Pancreas (tissue), 10 donors: ENCODE measurements around the gene ESR2. TPM values are rescaled to one million over a fixed set of nuclear protein-coding genes. Genes with fewer than 3 reads are reported as not detected.

Experiments
- ATAC-seq, 4 donors: fragments of 200-7000 bp; cut with Tn5 transposase; one replicate each; pipeline versions ENCODE4 v1.8.0 to v1.9.1; 2020; ENCODE audit warnings: mild to moderate bottlenecking in 4 of 4, moderate library complexity in 4 of 4
- DNase-seq, 6 donors: peaks; one replicate each; pipeline ENCODE4 v3.0.0-alpha.2; 2020
- FAIRE-seq: peaks from 2 replicates; lab custom pipeline; 2012; peaks lifted over from hg19 to GRCh38; lab: Jason Lieb, UNC
- H3K27ac ChIP-seq, 4 donors: fragments of 200-600 bp; sonication (generic); 1 replicate in 3 of 4; 2 replicates in 1 of 4; pipeline versions ENCODE4 v1.5.0 to v1.8.0; 2020
- H3K27me3 ChIP-seq, 4 donors: fragments of 200-600 bp; one replicate each; pipeline ENCODE4 v1.8.0; 2021
- H3K36me3 ChIP-seq, 3 donors: fragments of 200-600 bp; sonication (generic) in 1 of 3; one replicate each; pipeline versions ENCODE4 v1.5.0 to v1.8.0; 2020 to 2021
- H3K4me1 ChIP-seq, 3 donors: fragments of 200-600 bp; one replicate each; pipeline ENCODE4 v1.8.0; 2021
- H3K4me3 ChIP-seq, 4 donors: fragments of 200-600 bp; sonication (generic) in 2 of 4; one replicate each; pipeline versions ENCODE4 v1.5.0 to v1.8.0; 2020 to 2021
- H3K9me3 ChIP-seq, 4 donors: fragments of 200-600 bp; one replicate each; pipeline ENCODE4 v1.8.0; 2021
- CTCF ChIP-seq, 4 donors: fragments of 200-600 bp; sonication (generic) in 3 of 4; IDR thresholded peaks; one replicate each; pipeline versions ENCODE4 v1.5.0 to v1.8.0; 2021; ENCODE audit warnings: antibody characterized with exemption in 4 of 4
- WGBS, 2 donors: extraction: QIAGEN DNeasy Blood & Tissue Kit; methylation state at CpG; one replicate each; pipeline ENCODE4 v1.1.7; 2013; 5-methylcytosine and 5-hydroxymethylcytosine counted together
- intact Hi-C, 3 donors: fragments of 100-400 bp; cut with DNase I; formaldehyde crosslinking; loops; one replicate each; pipeline versions ENCODE4 v1.11.1 to v1.14.2; 2022
- polyA plus RNA-seq, 2 donors: library from polyadenylated mRNA; stranded (reverse); fragments of 200-250 nt; gene quantifications; one replicate each; pipeline ENCODE4 v1.2.3, GENCODE V29; 2013
- total RNA-seq, 6 donors: library from RNA; stranded (reverse); fragmentation: NEBNext Ultra II Directional in 4 of 6; extraction: Animal tissue kit (Norgen Biotek cat#: 25700) in 4 of 6; gene quantifications; one replicate each; pipeline versions ENCODE4 v1.2.1 to v1.2.4, GENCODE V29; 2021 to 2023
- donor health status: healthy with polysubstance abuse.
- donor health status: DM: no; HTN: no; CAD: no; lungs with moderate emphysema.
- donor health status: DM: no; HTN: no; CAD: no.
- donor health status: control.
- donor health status: control.
- donor health status: Bipolar disorder and iron deficiency.
- donor health status: DM: yes; HTN: yes; CAD: no.
- donor health status: DM: no; HTN: no; CAD: no.
- donor health status: DM: no; HTN: no; CAD: no.
- donor health status: DM: yes; HTN: yes; CAD: no.

ESR2 gene
- total and polyA plus RNA-seq, 8 donors = 0.08 to 0.78 (median 0.19) TPM

- H3K4me3 ChIP-seq = no peak overlapping the region
- intact Hi-C loops = no loop called here
- 38 to 50% methylated on average over 2 of the region's 2 CpGs for WGBS, 2 donors
- H3K27ac ChIP-seq = peak overlapping the region in 2 of 4 donors; percentile 40 to 73
- no peaks in the 10 kb centered on the region for H3K9me3 ChIP-seq
- no peak for FAIRE-seq
- peak in 2 of 4 donors; percentile 2 to 30 for ATAC-seq
- peaks cover 30 to 48% (median 41%) of the 10 kb centered on the region in 3 donors for H3K4me1 ChIP-seq
- no peak for DNase-seq
- no peaks in the 10 kb centered on the region for H3K27me3 ChIP-seq
- no peaks in the 10 kb centered on the region for H3K36me3 ChIP-seq
- no peak for TF ChIP-seq CTCF (IDR thresholded peaks at IDR 0.05)
Observed at GRCh38 chr14:64191756-64192155, 102.4 kb downstream of the ESR2 start.

- Histone ChIP-seq H3K9me3 (no peaks in the 10 kb centered on the region), H3K4me3 (no peak overlapping the region), H3K27me3 (no peaks in the 10 kb centered on the region), H3K4me1 (peaks cover 23 to 41% (median 34%) of the 10 kb centered on the region in 3 donors), H3K27ac (no peak overlapping the region), H3K36me3 (no peaks in the 10 kb centered on the region)
- WGBS, 2 donors = 76 to 79% methylated on average over 3 of the region's 3 CpGs
- TF ChIP-seq CTCF (IDR thresholded peaks at IDR 0.05) = no peak
- FAIRE-seq (no peak), DNase-seq (no peak), ATAC-seq (no peak)
- intact Hi-C loops = no loop called here
Observed at GRCh38 chr14:64190974-64191502, 103.1 kb downstream of the ESR2 start.

GRCh38 chr14:64187331-64187730 lies 106.8 kb downstream of the ESR2 start:
- H3K27ac ChIP-seq = peak overlapping the region in 1 of 4 donors; percentile 69
- DNase-seq = no peak
- WGBS, 2 donors = 35 to 37% methylated on average over 3 of the region's 3 CpGs
- no peaks in the 10 kb centered on the region for H3K9me3 ChIP-seq
- no peaks in the 10 kb centered on the region for H3K27me3 ChIP-seq
- no peak for ATAC-seq
- FAIRE-seq = peak; percentile 47
- peaks cover 0 to 7% (median 0%) of the 10 kb centered on the region in 3 donors for H3K36me3 ChIP-seq
- TF ChIP-seq CTCF (IDR thresholded peaks at IDR 0.05) = no peak
- H3K4me3 ChIP-seq = peak overlapping the region in 1 of 4 donors; percentile 40
- intact Hi-C loops = no loop called here
- peaks cover 3 to 16% (median 7%) of the 10 kb centered on the region in 3 donors for H3K4me1 ChIP-seq

GRCh38 chr14:64186231-64187129 lies 107.7 kb downstream of the ESR2 start:
- WGBS, 2 donors = 33 to 38% methylated on average over 12 of the region's 12 CpGs
- TF ChIP-seq CTCF (IDR thresholded peaks at IDR 0.05) = no peak
- FAIRE-seq (no peak), DNase-seq (peak in 4 of 6 donors; percentile 52 to 82 (median 64)), ATAC-seq (peak; percentile 86 to 92 (median 91))
- intact Hi-C loops = no loop called here
- peak overlapping the region; percentile 9 to 40 (median 24) for H3K4me3 ChIP-seq
- H3K36me3 ChIP-seq = peaks cover 0 to 7% (median 0%) of the 10 kb centered on the region in 3 donors
- H3K27me3 ChIP-seq = no peaks in the 10 kb centered on the region
- H3K9me3 ChIP-seq = no peaks in the 10 kb centered on the region
- peaks cover 0 to 10% (median 3%) of the 10 kb centered on the region in 3 donors for H3K4me1 ChIP-seq
- peak overlapping the region in 2 of 4 donors; percentile 57 to 69 for H3K27ac ChIP-seq
